Measurements from ENCODE around the gene ZNF598.

The ZNF598 gene

GRCh38 chr16:2033057-2033908, 23.7 kb upstream of the ZNF598 start:
- TF ChIP-seq POLR2AphosphoS5 (IDR thresholded peaks at IDR 0.05; ENCODE audit: borderline replicate concordance, low read depth, low read length) = no peak
- TF ChIP-seq EZH2 (IDR thresholded peaks at IDR 0.05) = no peak
- no peak for TF ChIP-seq FOXP2 (optimal IDR thresholded peaks at IDR 0.05; ENCODE audit: control extremely low read depth, extremely low read length, insufficient read depth)
- DNase-seq (ENCODE audit: low read depth, low spot score) = no peak
- no peaks in the 10 kb centered on the region for H3K9me3 ChIP-seq (ENCODE audit: low read depth, low read length)
- no peak overlapping the region for H3K4me3 ChIP-seq
- H3K36me3 ChIP-seq (ENCODE audit: insufficient read depth, low read length) = peaks cover 3% of the 10 kb centered on the region; the same call in 1 of the 2 replicates
- H3K9ac ChIP-seq (ENCODE audit: insufficient read length) = peak overlapping the region; percentile 59
- peak overlapping the region; percentile 80 for H3K27ac ChIP-seq

GRCh38 chr16:2032285-2033056, 22.9 kb upstream of the ZNF598 start:
- H3K4me3 ChIP-seq = no peak overlapping the region
- no peaks in the 10 kb centered on the region for H3K9me3 ChIP-seq (ENCODE audit: low read depth, low read length)
- 0 out of 2 replicates have a peak overlapping the region, but pooled peaks have one; percentile 42 for H3K27ac ChIP-seq
- peaks cover 3% of the 10 kb centered on the region; the same call in 1 of the 2 replicates for H3K36me3 ChIP-seq (ENCODE audit: insufficient read depth, low read length)
- no peak for DNase-seq (ENCODE audit: low read depth, low spot score)
- no peak for TF ChIP-seq EZH2 (IDR thresholded peaks at IDR 0.05)
- no peak for TF ChIP-seq FOXP2 (optimal IDR thresholded peaks at IDR 0.05; ENCODE audit: control extremely low read depth, extremely low read length, insufficient read depth)
- TF ChIP-seq POLR2AphosphoS5 (IDR thresholded peaks at IDR 0.05; ENCODE audit: borderline replicate concordance, low read depth, low read length) = no peak
- no peak overlapping the region for H3K9ac ChIP-seq (ENCODE audit: insufficient read length)

GRCh38 chr16:2031081-2031577, 21.5 kb upstream of the ZNF598 start:
- Histone ChIP-seq H3K4me3 (no peak overlapping the region), H3K9ac (ENCODE audit: insufficient read length) (no peak overlapping the region), H3K36me3 (ENCODE audit: insufficient read depth, low read length) (no peaks in the 10 kb centered on the region), H3K9me3 (ENCODE audit: low read depth, low read length) (no peaks in the 10 kb centered on the region), H3K27ac (peak overlapping the region; percentile 80)
- TF ChIP-seq FOXP2 (optimal IDR thresholded peaks at IDR 0.05; ENCODE audit: control extremely low read depth, extremely low read length, insufficient read depth) = no peak
- no peak for TF ChIP-seq EZH2 (IDR thresholded peaks at IDR 0.05)
- TF ChIP-seq POLR2AphosphoS5 (IDR thresholded peaks at IDR 0.05; ENCODE audit: borderline replicate concordance, low read depth, low read length) = no peak
- no peak for DNase-seq (ENCODE audit: low read depth, low spot score)

GRCh38 chr16:2030036-2030435, 20.4 kb upstream of the ZNF598 start:
- Histone ChIP-seq H3K4me3 (no peak overlapping the region), H3K9ac (ENCODE audit: insufficient read length) (no peak overlapping the region)
- TF ChIP-seq EZH2 (IDR thresholded peaks at IDR 0.05) = no peak

GRCh38 chr16:2029350-2029749, 19.7 kb upstream of the ZNF598 start:
- no peak overlapping the region for H3K4me3 ChIP-seq
- TF ChIP-seq EZH2 (IDR thresholded peaks at IDR 0.05) (no peak), POLR2AphosphoS5 (IDR thresholded peaks at IDR 0.05; ENCODE audit: borderline replicate concordance, low read depth, low read length) (no peak), FOXP2 (optimal IDR thresholded peaks at IDR 0.05; ENCODE audit: control extremely low read depth, extremely low read length, insufficient read depth) (no peak)
- no peaks in the 10 kb centered on the region for H3K9me3 ChIP-seq (ENCODE audit: low read depth, low read length)

More at GRCh38 chr16:2030036-2030435, 20.4 kb upstream of the ZNF598 start:
- no peaks in the 10 kb centered on the region for H3K9me3 ChIP-seq (ENCODE audit: low read depth, low read length)
- H3K27ac ChIP-seq = peak overlapping the region; percentile 80; the same call in 1 of the 2 replicates
- no peak for DNase-seq (ENCODE audit: low read depth, low spot score)
- no peaks in the 10 kb centered on the region for H3K36me3 ChIP-seq (ENCODE audit: insufficient read depth, low read length)

GRCh38 chr16:2028620-2029220, 19.1 kb upstream of the ZNF598 start:
- no peaks in the 10 kb centered on the region for H3K9me3 ChIP-seq (ENCODE audit: low read depth, low read length)
- DNase-seq (ENCODE audit: low read depth, low spot score) = no peak
- TF ChIP-seq POLR2AphosphoS5 (IDR thresholded peaks at IDR 0.05; ENCODE audit: borderline replicate concordance, low read depth, low read length) = no peak
- TF ChIP-seq FOXP2 (optimal IDR thresholded peaks at IDR 0.05; ENCODE audit: control extremely low read depth, extremely low read length, insufficient read depth) = no peak
- no peak for TF ChIP-seq EZH2 (IDR thresholded peaks at IDR 0.05)
- H3K4me3 ChIP-seq = no peak overlapping the region
- H3K9ac ChIP-seq (ENCODE audit: insufficient read length) = no peak overlapping the region
- no peaks in the 10 kb centered on the region for H3K36me3 ChIP-seq (ENCODE audit: insufficient read depth, low read length)
- no peak overlapping the region for H3K27ac ChIP-seq

More at GRCh38 chr16:2029350-2029749, 19.7 kb upstream of the ZNF598 start:
- Histone ChIP-seq H3K27ac (no peak overlapping the region), H3K9ac (ENCODE audit: insufficient read length) (no peak overlapping the region), H3K36me3 (ENCODE audit: insufficient read depth, low read length) (no peaks in the 10 kb centered on the region)
- no peak for DNase-seq (ENCODE audit: low read depth, low spot score)

GRCh38 chr16:2028146-2028545, 18.5 kb upstream of the ZNF598 start:
- Histone ChIP-seq H3K36me3 (ENCODE audit: insufficient read depth, low read length) (no peaks in the 10 kb centered on the region), H3K27ac (no peak overlapping the region), H3K9me3 (ENCODE audit: low read depth, low read length) (no peaks in the 10 kb centered on the region), H3K4me3 (peak overlapping the region; percentile 78), H3K9ac (ENCODE audit: insufficient read length) (no peak overlapping the region)
- DNase-seq (ENCODE audit: low read depth, low spot score) = no peak
- no peak for TF ChIP-seq FOXP2 (optimal IDR thresholded peaks at IDR 0.05; ENCODE audit: control extremely low read depth, extremely low read length, insufficient read depth)
- no peak for TF ChIP-seq EZH2 (IDR thresholded peaks at IDR 0.05)
- TF ChIP-seq POLR2AphosphoS5 (IDR thresholded peaks at IDR 0.05; ENCODE audit: borderline replicate concordance, low read depth, low read length) = no peak

All from SK-N-MC (cell line).